Central memory CD8-positive, alpha-beta T cell (primary cell): Measurements from ENCODE around the gene COL1A1.

Experiments
- ATAC-seq: fragments of 150-1000 bp; cut with Tn5 transposase; replicated peaks from 2 replicates; pipeline ENCODE4 v1.10.0; 2022; ENCODE audit warnings: mild to moderate bottlenecking, moderate FRiP score, moderate number of reproducible peaks; ENCODE audit not compliant: poor library complexity, severe bottlenecking; ENCODE audit errors: extremely low read depth
- DNase-seq, 2 donors: peaks; one replicate each; pipeline ENCODE4 v3.0.0; 2021; ENCODE audit warnings: low spot score in 2 of 2
- H3K27ac Mint-ChIP-seq: one replicate; pipeline ENCODE4 v1.8.0; 2022; ENCODE audit warnings: low read depth, mild to moderate bottlenecking, moderate library complexity, mixed read lengths
- H3K27me3 Mint-ChIP-seq: one replicate; pipeline ENCODE4 v1.8.0; 2022; ENCODE audit warnings: mixed read lengths
- H3K36me3 Mint-ChIP-seq: one replicate; pipeline ENCODE4 v1.8.0; 2022; ENCODE audit warnings: mild to moderate bottlenecking, moderate library complexity, mixed read lengths; ENCODE audit not compliant: insufficient read depth
- H3K4me1 Mint-ChIP-seq: one replicate; pipeline ENCODE4 v1.8.0; 2022; ENCODE audit warnings: mixed read lengths
- H3K4me3 Mint-ChIP-seq: one replicate; pipeline ENCODE4 v1.8.0; 2022; ENCODE audit warnings: mild to moderate bottlenecking, moderate library complexity, mixed read lengths
- H3K9me3 Mint-ChIP-seq: one replicate; pipeline ENCODE4 v1.8.0; 2022; ENCODE audit warnings: mixed read lengths

The COL1A1 gene

DNA sequence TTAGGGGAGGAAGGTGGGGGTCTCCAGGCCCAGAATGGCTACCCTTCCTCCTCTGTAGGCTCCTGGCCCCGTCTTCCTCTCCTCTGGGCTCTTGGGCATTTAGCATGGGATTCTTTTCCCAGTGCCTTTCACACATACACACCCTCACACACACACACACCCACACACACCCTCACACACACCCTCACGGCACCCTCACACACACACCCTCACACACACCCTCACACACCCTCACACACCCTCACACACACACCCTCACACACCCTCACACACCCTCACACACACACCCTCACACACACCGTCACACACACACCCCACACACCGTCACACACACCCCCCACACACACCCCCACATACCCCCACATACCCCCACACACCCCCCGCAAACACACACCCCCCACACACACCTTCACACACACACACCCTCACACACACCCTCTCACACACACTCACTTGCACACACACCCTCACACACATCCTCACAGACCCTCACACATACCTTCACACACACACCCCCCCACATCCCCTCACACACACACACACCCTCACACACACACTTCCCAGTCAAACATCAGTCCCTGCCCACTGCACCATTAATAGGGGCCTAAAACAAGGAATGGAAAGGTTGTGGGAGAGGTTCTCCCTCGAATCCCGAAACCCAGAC is 34.8 kb downstream of the COL1A1 start:
- Mint-ChIP-seq H3K9me3 (no peaks in the 10 kb centered on the region), H3K27ac (no peak overlapping the region), H3K27me3 (no peaks in the 10 kb centered on the region), H3K4me1 (peaks cover 23% of the 10 kb centered on the region), H3K4me3 (no peak overlapping the region), H3K36me3 (peaks cover 13% of the 10 kb centered on the region)
- DNase-seq (no peak), ATAC-seq (no peak)

DNA sequence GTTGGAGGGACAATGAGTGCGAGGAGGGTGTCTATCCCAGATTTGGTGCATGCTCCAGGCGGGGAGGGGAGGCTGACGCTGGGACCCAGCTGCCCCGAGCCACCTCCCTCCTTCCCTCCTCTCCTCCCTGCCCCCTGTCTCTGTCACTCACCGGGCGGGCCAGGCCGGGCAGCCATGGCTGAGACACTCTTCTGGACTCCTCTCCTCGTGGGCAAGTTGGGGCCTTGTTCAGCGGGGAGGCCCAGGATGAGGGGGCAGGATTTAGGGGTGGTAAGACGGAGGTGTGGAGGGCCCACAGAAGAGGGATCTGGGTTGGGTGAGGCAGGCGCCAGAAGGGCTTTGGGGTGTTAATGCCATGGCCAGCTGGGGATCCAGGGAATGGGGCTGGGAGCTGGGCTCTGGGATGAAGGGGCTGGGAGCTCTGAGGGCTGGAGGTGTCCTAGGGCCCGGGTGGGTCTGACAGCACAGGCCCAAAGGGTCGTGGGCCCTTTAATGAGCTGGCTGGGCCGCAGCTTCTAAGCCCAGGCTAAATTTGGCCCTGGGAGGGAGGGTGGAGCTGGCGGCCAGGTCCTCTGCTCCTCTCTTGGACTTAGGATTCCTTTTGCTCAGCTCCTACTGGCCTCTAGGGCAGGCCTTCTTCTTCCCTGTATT is 35.4 kb downstream of the COL1A1 start, which contains the start of gene SGCA:
TSS of gene SGCA (plus strand) at position 139 of the 651 bp plus-strand sequence. CDS start at position 175, 36 bp downstream.
- Mint-ChIP-seq H3K4me3 (no peak within 1 kb of the TSS), H3K36me3 (peaks cover 13% of the 10 kb centered on the region), H3K4me1 (peaks cover 29% of the 10 kb centered on the region), H3K27ac (no peak within 1 kb of the TSS), H3K27me3 (no peaks in the 10 kb centered on the region), H3K9me3 (no peaks in the 10 kb centered on the region)
- no peak for ATAC-seq
- DNase-seq = no peak

DNA sequence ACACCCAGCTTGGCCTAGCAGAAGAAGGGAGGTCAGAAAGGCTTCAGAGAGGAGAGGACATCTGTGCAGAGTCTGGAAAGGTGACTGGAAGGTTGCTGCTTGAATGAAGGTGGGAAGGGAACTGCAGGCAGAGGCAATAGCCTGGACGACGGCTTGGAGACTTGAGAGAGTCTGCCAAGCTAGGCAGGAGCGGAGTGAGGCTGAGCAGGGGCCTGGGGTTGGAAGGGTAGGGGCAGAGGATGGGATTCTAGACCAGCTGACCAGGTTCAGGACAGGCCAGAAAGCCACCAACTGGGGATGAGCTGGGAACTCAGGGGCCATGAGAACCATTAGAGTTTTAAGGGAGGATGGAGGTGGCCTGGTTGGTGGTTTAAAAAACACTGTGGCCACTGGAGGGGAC is 36.0 kb downstream of the COL1A1 start:
- ATAC-seq = no peak
- no peaks in the 10 kb centered on the region for H3K27me3 Mint-ChIP-seq
- H3K27ac Mint-ChIP-seq = no peak overlapping the region
- peaks cover 13% of the 10 kb centered on the region for H3K36me3 Mint-ChIP-seq
- DNase-seq = no peak
- H3K4me3 Mint-ChIP-seq = no peak overlapping the region
- peaks cover 32% of the 10 kb centered on the region for H3K4me1 Mint-ChIP-seq
- H3K9me3 Mint-ChIP-seq = no peaks in the 10 kb centered on the region

DNA sequence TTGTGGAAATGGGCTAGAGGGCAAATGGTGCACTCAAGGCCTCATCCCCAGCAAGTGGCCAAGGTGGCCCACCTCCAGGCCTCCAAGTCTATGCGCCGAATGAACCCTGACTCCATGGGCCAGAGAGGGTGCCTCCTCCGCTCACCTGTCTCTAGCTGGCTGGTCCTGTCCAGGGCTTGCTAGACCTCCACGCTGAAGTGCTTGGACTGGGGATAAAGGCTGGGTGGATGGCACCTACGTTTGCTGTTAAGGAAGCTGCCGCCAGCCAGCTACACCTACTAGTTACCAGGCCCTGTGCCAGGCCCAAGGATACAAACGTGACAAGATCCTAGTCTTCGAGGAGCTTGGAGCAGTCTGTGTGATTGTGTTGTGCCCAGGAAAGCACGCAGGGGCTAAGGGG is 36.4 kb downstream of the COL1A1 start:
- no peak for DNase-seq
- H3K9me3 Mint-ChIP-seq = no peaks in the 10 kb centered on the region

DNA sequence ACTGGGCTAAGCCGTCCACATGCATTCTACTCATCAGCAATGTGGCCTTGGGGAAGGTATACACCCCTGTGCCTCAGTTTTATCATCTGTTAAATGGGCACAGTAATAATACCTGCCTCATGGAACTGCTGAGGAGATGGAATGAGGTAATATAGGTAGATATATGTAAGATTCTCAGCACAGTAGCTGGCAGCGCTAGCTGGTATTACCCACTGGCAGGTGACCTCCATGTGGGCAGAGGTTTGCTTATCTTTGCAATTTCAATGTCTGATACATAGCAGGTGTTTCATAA is 36.8 kb downstream of the COL1A1 start:
- no peak overlapping the region for H3K27ac Mint-ChIP-seq
- peaks cover 11% of the 10 kb centered on the region for H3K36me3 Mint-ChIP-seq
- peaks cover 32% of the 10 kb centered on the region for H3K4me1 Mint-ChIP-seq
- H3K9me3 Mint-ChIP-seq = no peaks in the 10 kb centered on the region
- ATAC-seq = no peak
- H3K27me3 Mint-ChIP-seq = no peaks in the 10 kb centered on the region
- DNase-seq = no peak
- H3K4me3 Mint-ChIP-seq = no peak overlapping the region

More for the DNA sequence above, 36.4 kb downstream of the COL1A1 start:
- Mint-ChIP-seq H3K27ac (no peak overlapping the region), H3K4me3 (no peak overlapping the region), H3K4me1 (peaks cover 32% of the 10 kb centered on the region), H3K36me3 (peaks cover 13% of the 10 kb centered on the region), H3K27me3 (no peaks in the 10 kb centered on the region)
- ATAC-seq = no peak

DNA sequence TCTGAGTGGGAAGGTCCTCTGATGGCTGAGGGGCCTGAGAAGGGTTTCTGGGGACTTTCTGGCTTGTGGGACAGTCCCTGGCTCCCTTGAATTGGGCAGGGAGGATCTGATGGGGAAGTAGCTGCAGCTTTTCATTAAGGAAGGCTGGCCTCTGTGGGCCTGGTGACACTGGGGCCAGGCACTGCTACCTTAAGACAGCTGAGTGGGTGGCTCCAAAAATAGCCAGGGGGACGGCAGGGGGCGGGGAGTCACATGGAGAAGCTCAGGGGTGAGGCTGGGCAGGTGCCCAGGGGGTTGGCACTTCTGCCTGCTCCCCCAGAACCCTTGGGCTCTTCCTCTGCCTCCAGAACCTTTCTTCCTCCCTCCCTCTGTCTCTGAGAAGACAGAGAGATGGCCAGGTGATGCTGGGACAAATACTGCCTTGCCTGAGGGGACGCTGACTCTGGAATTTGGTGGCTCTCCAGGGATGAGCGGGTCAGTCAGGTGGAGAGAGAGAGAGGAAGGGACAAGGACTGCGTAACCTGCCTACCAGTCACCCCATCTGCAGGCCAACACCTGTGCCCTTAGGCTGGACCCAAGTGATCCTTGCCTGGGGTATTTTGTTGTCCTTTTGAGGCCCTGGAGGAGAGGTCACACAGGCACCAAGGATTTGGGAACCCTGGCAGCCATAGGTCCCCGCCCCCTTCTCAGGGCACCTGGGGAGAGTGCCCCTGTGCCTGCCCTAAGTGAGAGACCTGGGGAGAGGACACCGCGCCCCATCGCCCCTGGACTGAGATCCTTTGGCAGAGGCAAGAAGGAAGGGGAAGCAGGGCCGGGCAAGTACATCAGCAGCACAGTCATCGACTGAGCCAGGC is 37.4 kb downstream of the COL1A1 start:
- Mint-ChIP-seq H3K27ac (no peak overlapping the region), H3K4me1 (peaks cover 27% of the 10 kb centered on the region), H3K9me3 (no peaks in the 10 kb centered on the region), H3K27me3 (no peaks in the 10 kb centered on the region), H3K36me3 (peaks cover 6% of the 10 kb centered on the region), H3K4me3 (no peak overlapping the region)
- ATAC-seq = no peak
- no peak for DNase-seq

DNA sequence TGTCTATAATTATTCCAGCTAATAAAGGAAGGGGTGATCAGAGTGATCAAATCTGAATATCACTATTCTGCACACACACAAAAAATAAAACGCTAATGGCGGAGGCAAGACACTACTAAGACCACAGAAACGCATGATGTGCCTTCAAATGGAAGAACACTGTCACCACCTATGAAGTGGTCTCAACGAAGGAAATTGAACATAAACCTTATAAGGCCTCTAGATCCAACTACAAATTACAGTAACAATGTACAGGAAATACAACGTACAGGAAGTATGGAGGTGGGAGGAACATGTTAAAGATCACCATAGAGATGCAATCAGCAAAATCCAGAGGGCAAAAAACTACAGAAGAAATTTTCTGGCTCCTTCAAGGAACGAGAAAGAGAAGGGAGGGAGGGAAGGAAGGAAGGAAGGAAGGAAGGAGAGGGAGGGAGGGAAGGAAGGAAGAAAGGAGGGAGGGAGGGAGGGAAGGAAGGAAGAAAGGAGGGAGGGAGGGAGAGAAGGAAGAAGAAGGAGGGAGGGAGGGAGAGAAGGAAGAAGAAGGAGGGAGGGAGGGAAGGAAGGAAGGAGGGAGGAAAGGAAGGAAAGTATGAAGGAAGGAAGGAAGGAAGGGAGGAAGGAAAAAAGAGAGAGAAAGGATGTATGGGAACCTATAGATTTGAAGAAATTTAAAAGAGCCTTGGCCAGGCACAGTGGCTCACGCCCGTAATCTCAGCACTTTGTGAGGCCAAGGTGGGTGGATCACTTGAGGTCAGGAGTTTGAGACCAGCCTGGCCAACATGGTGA is 38.8 kb downstream of the COL1A1 start:
- no peak overlapping the region for H3K4me3 Mint-ChIP-seq
- H3K36me3 Mint-ChIP-seq = peaks cover 2% of the 10 kb centered on the region
- H3K4me1 Mint-ChIP-seq = peaks cover 28% of the 10 kb centered on the region
- DNase-seq (no peak), ATAC-seq (no peak)
- no peaks in the 10 kb centered on the region for H3K27me3 Mint-ChIP-seq
- no peak overlapping the region for H3K27ac Mint-ChIP-seq
- H3K9me3 Mint-ChIP-seq = no peaks in the 10 kb centered on the region

DNA sequence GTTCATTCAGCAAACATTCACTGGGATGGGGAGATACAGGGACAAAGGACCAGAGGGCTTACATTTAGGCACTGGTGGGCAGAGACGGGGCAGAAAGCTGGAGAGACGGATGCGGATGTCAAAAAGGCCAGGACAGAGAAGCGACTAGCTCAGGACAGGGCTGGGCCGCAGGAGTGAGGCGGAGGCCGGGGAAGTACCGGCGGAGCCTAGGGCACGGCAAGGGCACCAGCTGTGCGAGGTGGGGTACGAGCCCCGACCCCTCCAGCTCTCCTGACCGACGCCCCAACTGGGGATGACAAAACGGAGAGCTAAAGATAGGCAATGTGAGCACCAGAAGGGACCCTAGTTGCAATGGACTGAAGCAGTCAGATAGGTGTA is 39.5 kb downstream of the COL1A1 start:
- Mint-ChIP-seq H3K4me1 (peaks cover 29% of the 10 kb centered on the region), H3K9me3 (no peaks in the 10 kb centered on the region), H3K27me3 (no peaks in the 10 kb centered on the region), H3K27ac (peak overlapping the region; percentile 89), H3K4me3 (peak overlapping the region; percentile 72), H3K36me3 (peaks cover 2% of the 10 kb centered on the region)
- ATAC-seq (no peak), DNase-seq (no peak)

DNA sequence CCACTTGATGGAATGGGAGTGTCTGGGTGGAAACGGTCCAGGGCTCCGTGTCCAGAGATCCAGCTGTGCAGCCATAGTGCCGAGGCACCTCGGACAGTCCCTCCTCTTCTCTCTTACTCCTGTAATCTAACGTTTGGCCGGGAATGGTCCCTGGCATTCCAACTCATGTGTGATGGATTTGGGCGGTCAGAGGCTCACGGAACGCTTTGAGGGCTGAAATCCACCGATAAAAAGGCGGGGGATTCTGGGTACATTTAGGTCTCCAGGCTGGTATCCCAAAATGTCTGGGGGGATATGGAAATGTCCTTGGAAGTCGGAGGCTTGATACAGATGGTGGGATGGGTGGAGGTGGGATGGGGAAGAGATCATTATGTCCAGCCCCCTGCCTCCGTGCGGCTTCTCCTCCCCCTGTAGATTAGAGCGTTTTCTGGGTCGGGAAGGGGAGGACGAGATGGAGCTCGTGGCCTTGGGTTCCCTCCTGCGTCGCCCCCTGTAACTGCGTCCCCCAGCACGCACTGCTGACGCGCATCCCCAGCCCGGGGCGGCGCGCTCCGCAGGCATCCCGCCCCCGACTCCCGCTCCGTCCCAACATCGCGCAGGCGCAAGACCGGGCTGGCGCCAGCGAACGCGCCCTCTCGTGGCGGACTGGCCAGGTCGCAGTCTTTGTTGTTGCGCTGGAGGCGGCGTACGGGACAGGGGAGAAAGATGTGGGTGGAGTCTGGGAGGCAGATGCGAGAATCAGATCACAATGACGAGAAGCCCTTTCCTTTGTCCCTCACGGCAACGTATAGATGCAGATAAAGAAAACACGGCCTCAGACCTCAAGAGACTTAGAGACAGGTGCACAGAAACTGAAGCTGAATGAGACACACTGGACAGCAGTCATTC is 40.2 kb downstream of the COL1A1 start:
- DNase-seq (peak; percentile 91 to 92), ATAC-seq (peak; percentile 96)
- no peaks in the 10 kb centered on the region for H3K27me3 Mint-ChIP-seq
- peak overlapping the region; percentile 72 for H3K4me3 Mint-ChIP-seq
- no peaks in the 10 kb centered on the region for H3K9me3 Mint-ChIP-seq
- peak overlapping the region; percentile 89 for H3K27ac Mint-ChIP-seq
- H3K36me3 Mint-ChIP-seq = peaks cover 2% of the 10 kb centered on the region
- H3K4me1 Mint-ChIP-seq = peaks cover 29% of the 10 kb centered on the region

DNA sequence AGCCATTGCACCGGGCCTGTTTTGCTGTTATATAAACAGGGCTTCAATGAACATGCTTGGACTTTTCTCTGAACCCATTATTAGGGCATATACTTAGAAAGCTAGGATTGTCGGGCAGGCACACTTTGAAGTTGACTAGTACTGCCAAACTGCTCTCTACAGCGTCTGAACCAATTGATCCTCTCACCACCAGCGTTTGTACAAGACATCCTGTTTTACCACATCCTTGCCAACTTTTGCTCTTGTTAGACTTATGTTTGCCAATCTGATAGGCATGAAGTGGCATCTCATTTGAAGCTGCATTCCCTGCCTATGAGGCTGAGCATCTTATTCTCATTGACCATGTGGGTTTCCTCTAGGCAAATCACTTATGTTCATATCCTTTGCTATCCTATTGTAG is 43.5 kb downstream of the COL1A1 start:
- ATAC-seq = no peak
- no peaks in the 10 kb centered on the region for H3K27me3 Mint-ChIP-seq

DNA sequence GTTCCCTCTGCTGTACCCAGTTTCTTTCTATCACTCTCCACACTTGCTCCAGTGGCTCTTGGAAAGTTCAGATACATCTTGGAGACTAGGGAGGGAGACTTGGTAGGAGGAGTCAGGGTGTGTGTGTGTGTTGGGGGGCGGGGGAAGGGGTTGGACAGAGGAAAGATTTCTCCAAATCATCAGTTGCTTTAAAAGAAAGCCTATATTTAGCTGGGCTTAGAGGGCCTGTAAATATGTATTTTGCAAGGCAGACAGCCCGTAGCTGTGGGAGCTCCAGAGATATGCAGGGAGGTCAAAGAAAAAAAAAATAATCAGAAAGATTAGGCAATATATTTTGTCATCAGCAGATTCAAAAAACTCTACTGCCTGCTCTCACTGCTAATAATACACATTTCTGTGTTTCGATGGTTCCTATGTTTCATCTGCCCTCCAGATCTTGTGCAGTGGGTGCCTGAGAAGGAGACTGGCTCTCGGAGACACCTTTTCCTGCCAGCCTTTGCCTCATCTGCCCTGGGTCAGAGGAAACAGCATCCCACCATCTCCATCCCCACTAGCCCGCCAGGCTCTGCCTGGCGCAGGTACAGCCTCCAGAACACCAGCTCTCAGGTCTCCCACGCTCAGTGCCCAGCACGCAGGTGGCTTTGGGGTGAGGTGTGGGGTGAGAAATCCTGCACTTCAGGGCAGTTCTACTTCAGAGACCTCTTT is 46.2 kb downstream of the COL1A1 start:
- Mint-ChIP-seq H3K27me3 (no peaks in the 10 kb centered on the region), H3K4me1 (peaks cover 18% of the 10 kb centered on the region), H3K9me3 (no peaks in the 10 kb centered on the region), H3K27ac (no peak overlapping the region), H3K4me3 (no peak overlapping the region), H3K36me3 (peaks cover 8% of the 10 kb centered on the region)
- no peak for ATAC-seq
- DNase-seq = no peak

More for the DNA sequence above, 43.5 kb downstream of the COL1A1 start:
- no peak overlapping the region for H3K4me3 Mint-ChIP-seq
- H3K9me3 Mint-ChIP-seq = no peaks in the 10 kb centered on the region
- DNase-seq = no peak
- H3K4me1 Mint-ChIP-seq = peaks cover 29% of the 10 kb centered on the region
- H3K27ac Mint-ChIP-seq = no peak overlapping the region
- peaks cover 2% of the 10 kb centered on the region for H3K36me3 Mint-ChIP-seq
